COLO668 (cell line): ENCODE results near the gene LRRTM2.
"Not testable (repeated sequence)": the region's sequence is repeated elsewhere in the genome, so short reads cannot be mapped to it uniquely, and the experiment has no call there.

Experiments
- DNase-seq: peaks from one replicate; lab custom pipeline; 2025; ENCODE audit not compliant: unreplicated experiment; lab: John Stamatoyannopoulos, UW

The LRRTM2 gene

DNA sequence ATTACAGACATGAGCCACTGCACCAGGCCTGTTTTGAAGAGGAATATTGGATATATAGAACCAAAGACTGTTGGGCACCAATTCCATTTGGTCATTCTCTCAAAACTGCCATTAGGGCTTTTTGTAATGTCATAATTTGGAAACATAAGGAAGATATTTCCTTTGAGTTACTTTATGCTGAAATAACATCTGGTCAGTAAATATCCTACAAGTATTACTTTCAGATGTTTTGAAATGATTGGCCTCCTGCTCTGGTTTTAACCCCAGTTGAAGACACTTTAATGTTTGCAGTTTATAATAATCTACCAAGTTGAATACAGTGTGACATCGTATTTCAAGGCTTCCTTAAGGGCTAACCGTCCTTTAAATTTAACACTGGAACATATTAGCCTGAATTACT, 33.6 kb downstream of the LRRTM2 start:
- DNase-seq: no peak

DNA sequence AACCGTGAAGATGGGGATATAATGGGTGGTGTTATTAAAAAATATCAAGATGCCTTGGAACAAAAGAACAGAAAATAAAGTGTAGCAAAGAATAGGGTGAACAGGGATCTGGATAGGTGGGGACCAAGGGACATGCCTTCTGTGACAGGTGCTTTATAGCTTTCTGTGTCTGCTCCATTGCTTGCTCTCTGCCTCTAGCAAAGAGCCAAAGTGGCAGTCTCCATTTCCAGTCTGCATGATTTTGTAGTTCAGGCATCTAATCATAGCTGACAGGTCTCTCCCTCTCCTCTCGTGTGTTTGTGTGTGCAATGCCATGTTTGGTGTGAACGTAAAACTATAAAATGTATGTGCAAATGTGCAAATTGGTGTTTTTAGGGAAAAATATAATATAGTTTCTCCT, 35.0 kb downstream of the LRRTM2 start:
- no peak for DNase-seq

DNA sequence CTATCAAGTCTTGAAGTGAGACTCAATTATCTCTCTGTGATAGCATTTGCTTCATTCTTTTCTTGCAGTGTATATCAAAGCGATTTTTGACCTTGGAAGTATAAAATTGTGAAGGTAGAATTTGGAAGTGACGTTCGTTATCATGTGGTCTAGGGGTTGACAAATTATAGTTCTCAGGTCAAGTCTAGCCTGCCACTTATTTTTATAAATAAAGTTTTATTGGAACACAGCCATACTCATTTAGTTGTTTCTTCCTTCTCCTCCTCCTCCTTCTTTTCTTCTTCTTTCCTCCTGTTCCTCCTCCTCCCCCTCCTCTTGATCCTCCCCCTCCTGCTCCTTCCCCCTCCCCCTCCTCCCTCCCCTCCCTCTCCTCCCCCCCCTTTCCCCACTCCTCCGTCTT, 38.0 kb downstream of the LRRTM2 start:
- no peak for DNase-seq

DNA sequence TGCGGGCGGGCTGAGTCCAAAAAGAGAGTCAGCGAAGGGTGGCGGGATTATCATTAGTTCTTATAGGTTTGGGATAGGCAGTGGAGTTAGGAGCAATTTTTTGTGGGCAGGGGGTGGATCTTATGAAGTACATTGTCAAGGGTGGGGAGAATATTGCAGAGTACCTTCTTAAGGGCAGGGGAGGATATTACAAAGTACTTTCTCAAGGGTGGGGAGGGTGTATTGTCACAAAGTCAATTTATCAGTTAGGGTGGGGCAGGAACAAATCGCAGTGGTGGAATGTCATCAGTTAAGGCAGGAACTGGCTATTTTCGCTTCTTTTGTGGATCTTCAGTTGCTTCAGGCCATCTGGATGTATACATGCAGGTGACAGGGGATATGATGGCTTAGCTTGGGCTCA, 40.3 kb downstream of the LRRTM2 start:
- DNase-seq: not testable (repeated sequence)

DNA sequence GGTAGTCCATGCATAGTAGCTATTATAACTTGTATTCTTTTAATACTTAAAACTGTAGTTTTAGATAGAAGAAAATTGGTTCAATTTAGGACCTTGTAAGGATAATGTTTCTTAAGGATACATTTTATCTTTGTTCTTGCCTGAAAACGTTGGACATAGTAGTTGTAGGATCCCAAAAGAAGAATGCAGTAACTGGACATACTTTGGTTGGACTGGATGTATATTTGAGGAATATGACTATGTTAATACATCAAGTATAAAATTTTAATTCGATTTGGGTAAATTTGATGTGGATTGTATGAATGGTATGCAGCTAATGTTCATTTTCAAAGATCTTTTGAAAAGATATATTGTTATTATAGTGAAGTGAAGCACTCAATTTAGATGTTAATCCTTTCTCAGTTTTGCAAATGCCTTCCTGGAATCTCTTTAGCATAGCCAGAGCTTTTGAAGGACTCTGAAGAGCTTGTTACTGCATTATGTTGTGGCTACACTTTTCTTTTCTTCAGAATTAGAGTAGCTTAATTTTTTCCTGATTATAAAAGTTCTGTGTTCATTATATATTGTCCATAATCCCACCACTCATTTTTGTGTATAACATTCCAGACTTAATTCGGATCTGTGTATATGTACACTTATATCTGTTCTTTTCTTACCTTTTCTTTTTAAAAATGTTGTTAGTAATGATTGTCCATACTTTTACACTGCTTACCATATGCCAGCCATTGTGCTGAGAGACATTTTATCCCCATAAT, 41.2 kb downstream of the LRRTM2 start:
- DNase-seq: no peak

DNA sequence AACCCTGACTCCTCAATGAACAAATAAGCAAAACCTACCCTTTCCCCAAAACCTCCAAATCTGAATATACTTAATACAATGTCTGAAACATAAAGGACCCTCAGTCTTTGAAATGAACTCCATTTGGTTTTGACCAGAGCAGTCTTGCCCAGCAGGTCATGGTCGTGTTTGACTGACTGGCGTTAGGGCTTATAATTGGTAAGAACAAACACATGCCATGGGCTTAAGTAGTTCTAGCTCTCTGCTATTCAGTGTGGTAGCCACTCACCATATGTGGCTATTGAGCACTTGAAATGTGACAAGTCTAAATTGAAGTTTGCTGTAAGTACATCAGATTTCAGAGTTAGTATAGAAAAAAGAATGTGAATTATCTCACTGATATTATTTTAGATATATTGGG, 42.1 kb downstream of the LRRTM2 start:
- no peak for DNase-seq

DNA sequence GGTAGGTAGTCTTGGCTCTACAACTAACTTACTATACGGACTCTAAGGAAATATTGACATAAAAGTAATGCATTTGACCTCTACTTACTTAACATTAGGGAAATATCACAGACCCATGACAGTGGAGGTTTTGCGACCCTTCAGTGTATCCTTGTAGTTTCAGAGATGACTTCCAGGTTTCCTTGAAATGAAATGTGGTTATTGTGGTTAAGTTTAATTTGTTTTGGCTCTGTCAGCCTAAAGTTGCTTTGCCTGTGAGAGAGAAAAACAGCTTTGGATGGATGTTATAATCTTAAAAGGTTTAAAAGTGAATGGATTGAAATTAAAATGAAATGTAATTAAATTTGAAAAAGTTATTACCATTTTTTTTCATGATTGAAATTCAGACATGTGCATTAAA, 42.9 kb downstream of the LRRTM2 start:
- no peak for DNase-seq

DNA sequence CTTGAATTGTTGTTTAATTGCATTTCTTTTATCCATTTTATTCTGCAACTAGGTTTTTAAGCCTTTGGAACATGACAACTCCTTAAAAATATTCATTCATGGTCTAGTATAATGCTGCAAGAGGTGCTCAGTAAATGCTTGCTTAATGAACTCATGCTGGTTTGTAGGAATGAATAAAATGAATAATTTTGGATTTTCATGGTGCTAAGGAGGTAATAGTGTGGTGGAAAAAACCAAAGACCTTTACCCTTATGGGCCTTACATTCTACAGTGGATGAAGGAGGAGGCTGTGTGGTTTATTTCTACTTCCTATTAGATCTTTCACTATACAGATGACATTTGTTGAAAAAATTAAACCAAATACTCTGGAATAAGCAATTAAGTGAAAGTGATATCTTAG, 43.4 kb downstream of the LRRTM2 start:
- DNase-seq: no peak

DNA sequence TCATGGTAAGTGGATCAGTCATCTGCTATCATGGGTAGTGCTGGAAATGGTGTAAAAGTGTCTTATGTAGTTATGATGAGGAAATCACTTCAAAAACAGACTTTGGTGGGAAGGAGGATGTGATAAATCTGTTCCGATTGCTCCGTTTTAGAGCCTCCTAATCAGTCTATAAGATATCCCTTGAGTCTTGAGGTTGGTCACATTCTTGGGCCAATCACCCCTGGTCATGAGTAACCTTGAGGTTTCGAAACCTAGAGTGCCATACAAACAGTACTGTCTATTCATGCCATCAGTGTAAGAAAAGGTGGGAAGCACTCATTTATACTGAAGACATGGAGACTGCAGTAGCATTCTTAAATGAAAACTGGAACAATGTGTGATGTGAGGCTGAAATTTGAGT, 45.8 kb downstream of the LRRTM2 start:
- DNase-seq: no peak

DNA sequence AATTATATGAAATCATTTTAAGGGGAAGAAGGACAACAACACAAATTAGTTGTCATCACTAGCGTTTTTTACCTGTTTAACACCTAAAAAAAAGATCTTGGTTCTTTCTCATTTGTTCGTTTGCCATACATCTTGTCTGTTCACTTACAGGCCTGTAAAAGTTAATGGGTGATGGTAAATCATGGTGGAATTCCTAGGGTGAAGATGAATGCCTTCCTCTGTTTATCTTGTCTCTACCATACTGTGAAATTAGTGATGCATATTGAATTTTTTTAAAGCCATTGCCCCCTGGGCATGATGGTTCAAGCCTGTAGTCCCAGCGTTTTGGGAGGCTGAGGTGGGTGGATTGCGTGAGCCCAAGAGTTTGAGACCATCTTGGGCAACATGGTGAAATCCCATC, 46.6 kb downstream of the LRRTM2 start:
- no peak for DNase-seq

DNA sequence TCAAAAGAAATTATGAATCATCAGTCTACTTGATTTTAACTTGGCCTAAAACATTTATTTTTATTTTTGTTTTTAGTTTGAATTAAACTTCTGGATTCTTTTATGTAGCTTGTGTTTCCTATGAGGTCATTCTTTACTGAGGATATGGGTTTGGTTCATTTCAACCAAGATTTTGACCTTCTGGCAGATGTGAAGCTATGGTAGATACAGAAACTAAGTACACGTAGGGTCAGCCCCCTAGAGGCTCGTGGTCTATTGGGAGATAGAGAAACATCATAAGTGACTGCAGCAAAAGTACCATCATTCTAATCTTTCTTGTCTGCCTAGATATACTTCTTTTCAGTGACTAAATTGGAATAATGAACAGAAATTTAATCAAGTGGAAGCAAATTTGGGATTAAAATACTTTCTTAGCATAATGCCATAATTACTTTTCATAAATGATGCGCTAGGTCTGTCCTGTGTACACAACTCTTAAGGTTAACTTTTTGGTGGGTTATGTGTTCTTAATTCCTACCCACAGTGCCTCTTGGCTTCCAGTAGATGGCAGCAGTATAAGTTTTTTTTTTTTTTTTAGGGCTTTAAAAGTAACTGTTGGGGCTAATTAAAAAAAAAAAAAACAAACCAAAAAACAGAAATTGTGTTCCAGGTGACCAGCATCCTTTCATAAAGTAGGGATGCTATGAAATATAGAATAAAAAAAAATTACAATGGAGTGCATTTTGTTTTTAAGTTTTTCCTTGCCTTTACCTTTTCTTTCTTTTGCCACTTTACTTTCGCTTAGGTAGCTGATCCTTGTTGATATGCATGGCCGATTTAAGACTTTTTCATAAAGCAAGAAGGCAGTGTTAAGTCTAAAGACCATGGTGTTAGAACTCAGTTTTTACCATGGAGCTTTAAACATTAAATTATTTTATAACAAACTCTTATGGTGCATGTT, 49.9 kb downstream of the LRRTM2 start:
- no peak for DNase-seq

DNA sequence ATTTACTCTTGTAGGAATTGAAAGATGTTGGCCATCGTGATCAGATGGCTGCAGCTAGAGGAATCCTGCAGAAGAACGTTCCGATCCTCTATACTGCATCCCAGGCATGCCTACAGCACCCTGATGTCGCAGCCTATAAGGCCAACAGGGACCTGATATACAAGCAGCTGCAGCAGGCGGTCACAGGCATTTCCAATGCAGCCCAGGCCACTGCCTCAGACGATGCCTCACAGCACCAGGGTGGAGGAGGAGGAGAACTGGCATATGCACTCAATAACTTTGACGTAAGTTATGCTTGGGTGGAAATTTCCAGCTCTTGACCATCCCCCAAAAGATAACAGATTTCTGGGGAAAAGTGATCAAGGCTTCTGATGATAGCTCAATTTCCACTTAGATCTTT, 50.6 kb downstream of the LRRTM2 start:
- DNase-seq: no peak

DNA sequence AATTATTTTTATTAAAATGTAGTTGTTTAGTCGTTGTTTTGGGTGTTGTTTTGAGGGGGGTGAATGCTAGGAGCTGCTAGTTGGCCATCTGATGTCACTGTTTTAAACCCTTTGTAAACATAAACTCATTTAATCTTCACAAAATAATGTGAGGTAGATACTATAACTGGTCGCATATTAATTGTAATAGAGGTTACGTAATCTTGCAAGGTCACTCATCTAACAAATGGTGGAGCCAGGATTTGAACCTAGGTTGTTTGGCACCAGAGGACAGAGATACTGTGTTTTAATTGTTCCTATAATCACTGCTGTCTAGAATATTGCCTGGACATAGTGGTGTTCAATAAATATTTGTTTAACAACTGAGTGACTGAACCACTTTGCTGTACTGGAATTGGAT, 54.4 kb downstream of the LRRTM2 start:
- no peak for DNase-seq

DNA sequence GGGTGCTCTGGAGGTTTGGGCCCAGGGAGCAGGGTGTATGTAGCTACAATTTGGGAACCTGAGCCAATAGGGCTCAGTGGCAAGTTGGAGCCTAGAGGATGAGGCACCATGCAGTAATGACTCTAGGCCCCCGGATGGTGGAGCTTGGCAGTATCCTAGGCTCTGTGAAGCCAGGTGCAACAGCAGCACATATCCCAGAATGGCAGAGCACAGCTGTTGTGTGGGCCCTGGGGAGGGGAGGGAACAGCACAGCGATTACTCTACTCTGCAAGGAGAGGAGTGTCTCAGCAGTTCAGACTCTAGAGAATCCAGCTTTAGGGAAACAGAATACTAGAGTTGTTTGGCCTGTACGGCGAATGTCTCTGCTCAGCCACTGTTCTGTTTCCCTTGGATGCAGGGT, 56.1 kb downstream of the LRRTM2 start:
- no peak for DNase-seq
